HEK293 (cell line): Measurements from ENCODE around the gene SMC5.

Experiments used
- CTCF ChIA-PET: fragments of 350-600 bp; formaldehyde crosslinking; extraction: SDS; loops from one replicate; lab custom pipeline; 2021; ENCODE audit warnings: antibody characterized with exemption; lab: Yijun Ruan, JAX
- POLR2A ChIA-PET: fragments of 300-600 bp; formaldehyde crosslinking; extraction: SDS; loops from one replicate; lab custom pipeline; 2020; ENCODE audit warnings: antibody characterized with exemption, inconsistent platforms; lab: Yijun Ruan, JAX
- H3K27ac ChIP-seq: fragments of 200-500 bp; sonication (Bioruptor generic); 2 replicates; pipeline ENCODE4 v1.5.1; 2014; ENCODE audit warnings: low read depth, low read length, control low read depth, inconsistent platforms; ENCODE audit errors: extremely low read depth
- H3K36me3 ChIP-seq, 2 experiments: fragments of 200-500 bp in 1 of 2; sonication (Bioruptor generic) in 1 of 2; 1 replicate in 1 of 2; 2 replicates in 1 of 2; pipeline ENCODE4 v1.5.1; 2014 to 2017; ENCODE audit warnings: inconsistent platforms in 2 of 2, low read length in 2 of 2; ENCODE audit not compliant: control insufficient read depth in 2 of 2, insufficient read depth in 1 of 2
- H3K4me1 ChIP-seq: fragments of 200-500 bp; sonication (Bioruptor generic); 2 replicates; pipeline ENCODE4 v1.5.1; 2014; ENCODE audit warnings: mild to moderate bottlenecking, low read length, inconsistent platforms; ENCODE audit not compliant: control insufficient read depth, insufficient read depth
- H3K4me3 ChIP-seq: 2 replicates; pipeline ENCODE4 v1.5.1; 2011; ENCODE audit warnings: low read depth, mild to moderate bottlenecking, control low read depth, low read length, moderate library complexity
- H3K9me3 ChIP-seq: fragments of 200-500 bp; sonication (Bioruptor generic); 2 replicates; pipeline ENCODE4 v1.5.1; 2014; ENCODE audit warnings: low read depth, low read length, inconsistent platforms; ENCODE audit not compliant: control insufficient read depth, insufficient read depth
- GLIS1 ChIP-seq: fragments of 450-650 bp; formaldehyde crosslinking; IDR thresholded peaks from 2 replicates; pipeline ENCODE4 v1.5.1; 2016; ENCODE audit warnings: missing biosample characterization, missing genetic modification characterization
- MEIS1 ChIP-seq: sonication (generic); formaldehyde crosslinking; IDR thresholded peaks from 2 replicates; pipeline ENCODE4 v1.8.1; 2022; ENCODE audit warnings: missing genetic modification reagents, mild to moderate bottlenecking, borderline replicate concordance
- OSR2 ChIP-seq: fragments of 450-650 bp; formaldehyde crosslinking; IDR thresholded peaks from 2 replicates; pipeline ENCODE4 v1.5.1; 2016; ENCODE audit warnings: missing biosample characterization, missing genetic modification characterization
- SCRT1 ChIP-seq: fragments of 450-650 bp; formaldehyde crosslinking; IDR thresholded peaks from 2 replicates; pipeline ENCODE4 v1.5.1; 2016; ENCODE audit warnings: missing biosample characterization, missing genetic modification characterization, borderline replicate concordance
- SETDB1 ChIP-seq: IDR thresholded peaks from one replicate; pipeline ENCODE4 v1.6.1; 2017; ENCODE audit warnings: mild to moderate bottlenecking, low read length, moderate library complexity, mixed read lengths; ENCODE audit not compliant: insufficient read length
- TCF7L2 ChIP-seq: IDR thresholded peaks from 2 replicates; pipeline ENCODE4 v1.6.1; 2011; ENCODE audit warnings: low read depth, mild to moderate bottlenecking, inconsistent platforms, low read length, moderate library complexity, borderline replicate concordance
- ZBTB1 ChIP-seq: fragments of 450-650 bp; formaldehyde crosslinking; IDR thresholded peaks from 2 replicates; pipeline ENCODE4 v1.5.1; 2016; ENCODE audit warnings: missing biosample characterization, missing genetic modification characterization
- ZBTB20 ChIP-seq: fragments of 450-650 bp; formaldehyde crosslinking; IDR thresholded peaks from 2 replicates; pipeline ENCODE4 v1.5.1; 2016; ENCODE audit warnings: missing biosample characterization, missing genetic modification characterization
- ZIC2 ChIP-seq: fragments of 450-650 bp; formaldehyde crosslinking; IDR thresholded peaks from 2 replicates; pipeline ENCODE4 v1.5.1; 2016; ENCODE audit warnings: missing biosample characterization, missing genetic modification characterization
- ZNF138 ChIP-seq: fragments of 450-650 bp; formaldehyde crosslinking; IDR thresholded peaks from 2 replicates; pipeline ENCODE4 v1.5.1; 2016; ENCODE audit warnings: missing biosample characterization, missing genetic modification characterization, borderline replicate concordance
- ZNF140 ChIP-seq: fragments of 450-650 bp; formaldehyde crosslinking; IDR thresholded peaks from 2 replicates; pipeline ENCODE4 v1.5.1; 2016; ENCODE audit warnings: missing biosample characterization, missing genetic modification characterization
- ZNF148 ChIP-seq: fragments of 450-650 bp; formaldehyde crosslinking; IDR thresholded peaks from 2 replicates; pipeline ENCODE4 v1.5.0; 2017; ENCODE audit warnings: missing biosample characterization, missing genetic modification characterization, borderline replicate concordance
- ZNF174 ChIP-seq: fragments of 450-650 bp; formaldehyde crosslinking; IDR thresholded peaks from 2 replicates; pipeline ENCODE4 v1.5.0; 2017; ENCODE audit warnings: missing biosample characterization, mild to moderate bottlenecking, missing genetic modification characterization
- ZNF175 ChIP-seq: fragments of 450-650 bp; formaldehyde crosslinking; IDR thresholded peaks from 2 replicates; pipeline ENCODE4 v1.5.1; 2016; ENCODE audit warnings: missing biosample characterization, missing genetic modification characterization
- ZNF280C ChIP-seq: fragments of 450-650 bp; formaldehyde crosslinking; IDR thresholded peaks from 2 replicates; pipeline ENCODE4 v1.5.1; 2016; ENCODE audit warnings: missing biosample characterization, missing genetic modification characterization
- ZNF311 ChIP-seq: fragments of 450-650 bp; formaldehyde crosslinking; IDR thresholded peaks from 2 replicates; pipeline ENCODE4 v1.5.1; 2017; ENCODE audit warnings: missing biosample characterization, missing genetic modification characterization, borderline replicate concordance
- ZNF37A ChIP-seq: fragments of 450-650 bp; IDR thresholded peaks from 2 replicates; pipeline ENCODE4 v1.5.1; 2018; ENCODE audit warnings: missing biosample characterization, missing genetic modification characterization
- ZNF510 ChIP-seq: fragments of 450-650 bp; formaldehyde crosslinking; IDR thresholded peaks from 2 replicates; pipeline ENCODE4 v1.5.1; 2018; ENCODE audit warnings: mild to moderate bottlenecking, missing genetic modification characterization, missing biosample characterization; ENCODE audit not compliant: insufficient replicate concordance
- ZNF521 ChIP-seq: fragments of 450-650 bp; formaldehyde crosslinking; IDR thresholded peaks from 2 replicates; pipeline ENCODE4 v1.5.1; 2017; ENCODE audit warnings: missing biosample characterization, mild to moderate bottlenecking, missing genetic modification characterization
- ZNF530 ChIP-seq: fragments of 450-650 bp; formaldehyde crosslinking; IDR thresholded peaks from 2 replicates; pipeline ENCODE4 v1.5.1; 2016; ENCODE audit warnings: low read depth, missing biosample characterization, missing genetic modification characterization
- ZNF555 ChIP-seq: fragments of 450-650 bp; formaldehyde crosslinking; conservative IDR thresholded peaks from 2 replicates; pipeline ENCODE4 v1.5.1; 2017; ENCODE audit warnings: missing biosample characterization, mild to moderate bottlenecking, missing genetic modification characterization, inconsistent platforms
- ZNF610 ChIP-seq: fragments of 450-650 bp; formaldehyde crosslinking; IDR thresholded peaks from 2 replicates; pipeline ENCODE4 v1.5.1; 2016; ENCODE audit warnings: missing biosample characterization, missing genetic modification characterization, borderline replicate concordance
- ZNF621 ChIP-seq: fragments of 450-650 bp; formaldehyde crosslinking; IDR thresholded peaks from 2 replicates; pipeline ENCODE4 v1.5.1; 2017; ENCODE audit warnings: missing biosample characterization, missing genetic modification characterization
- ZNF623 ChIP-seq: fragments of 450-650 bp; formaldehyde crosslinking; IDR thresholded peaks from 2 replicates; pipeline ENCODE4 v1.5.1; 2016; ENCODE audit warnings: missing biosample characterization, missing genetic modification characterization
- ZNF692 ChIP-seq: fragments of 450-650 bp; formaldehyde crosslinking; IDR thresholded peaks from 2 replicates; pipeline ENCODE4 v1.5.1; 2016; ENCODE audit warnings: missing biosample characterization, missing genetic modification characterization
- ZNF701 ChIP-seq: fragments of 450-650 bp; formaldehyde crosslinking; IDR thresholded peaks from 2 replicates; pipeline ENCODE4 v1.5.1; 2016; ENCODE audit warnings: missing biosample characterization, missing genetic modification characterization
- ZNF76 ChIP-seq: fragments of 450-650 bp; formaldehyde crosslinking; IDR thresholded peaks from 2 replicates; pipeline ENCODE4; 2016; ENCODE audit warnings: low read depth, missing biosample characterization, missing genetic modification characterization, borderline replicate concordance

Gene SMC5

GRCh38 chr9:70285246-70285645 lies 26.5 kb downstream of the SMC5 start:
- Histone ChIP-seq H3K27ac (no peak overlapping the region), H3K4me3 (no peak overlapping the region), H3K4me1 (no peaks in the 10 kb centered on the region), H3K36me3 (peaks cover 39 to 87% of the 10 kb centered on the region in 2 experiments), H3K9me3 (no peaks in the 10 kb centered on the region)
- POLR2A ChIA-PET: no interaction called here
- TF ChIP-seq SCRT1 (tag by site-specific recombination) (no peak), ZNF37A (tag by site-specific recombination) (no peak), ZNF521 (no peak), TCF7L2 (no peak), ZNF148 (tag by site-specific recombination) (no peak), ZNF138 (no peak), MEIS1 (no peak), ZBTB20 (tag by site-specific recombination) (no peak), ZNF701 (no peak), SETDB1 (no peak), ZNF555 (no peak)
- CTCF ChIA-PET: interaction anchor here (0.6 kb wide), 1 partner anchor 230 kb away, joined by 3 read pairs; no protein-coding TSS in a partner anchor

- no peak overlapping the region for H3K27ac ChIP-seq
- no peaks in the 10 kb centered on the region for H3K4me1 ChIP-seq
- no peaks in the 10 kb centered on the region for H3K9me3 ChIP-seq
- peaks cover 36 to 85% of the 10 kb centered on the region in 2 experiments for H3K36me3 ChIP-seq
- no peak overlapping the region for H3K4me3 ChIP-seq
- ChIA-PET POLR2A (no interaction called here), CTCF (no interaction called here)
- TF ChIP-seq ZNF621 (tag by site-specific recombination) (no peak), MEIS1 (no peak), GLIS1 (tag by site-specific recombination) (no peak), ZNF280C (tag by site-specific recombination) (no peak), ZNF140 (tag by site-specific recombination) (no peak), ZNF530 (no peak), OSR2 (no peak), ZNF692 (tag by site-specific recombination) (no peak), ZNF510 (tag by site-specific recombination) (no peak), ZNF175 (tag by site-specific recombination) (no peak), ZBTB1 (tag by site-specific recombination) (no peak), ZNF610 (tag by site-specific recombination) (no peak), ZNF311 (tag by site-specific recombination) (no peak), ZNF76 (no peak), ZIC2 (tag by site-specific recombination) (no peak), ZNF174 (no peak), ZNF623 (tag by site-specific recombination) (no peak)
These were observed 27.3 kb downstream of the SMC5 start for GRCh38 chr9:70285981-70286598.
